WI38 (cell line): ENCODE data around the gene PCDH12.

Source experiments
- H3K4me3 ChIP-seq: 2 replicates; pipeline ENCODE4 v1.5.1; 2011; ENCODE audit warnings: low read depth, mild to moderate bottlenecking, control low read depth, low read length
- TF ChIP-seq, protein P1 (sequence below): IDR thresholded peaks from 2 replicates; pipeline ENCODE4 v1.5.1; 2012; ENCODE audit warnings: low read depth, mild to moderate bottlenecking, control low read depth, low read length

Gene PCDH12

GRCh38 chr5:141958113-141958512, at the start of gene PCDH12:
Gene PCDH12, minus strand, starts transcription at chr5:141958202. Its CDS starts 351 bp downstream, at chr5:141957851.
- no peak within 1 kb of the TSS for H3K4me3 ChIP-seq
- TF ChIP-seq, protein P1, sequence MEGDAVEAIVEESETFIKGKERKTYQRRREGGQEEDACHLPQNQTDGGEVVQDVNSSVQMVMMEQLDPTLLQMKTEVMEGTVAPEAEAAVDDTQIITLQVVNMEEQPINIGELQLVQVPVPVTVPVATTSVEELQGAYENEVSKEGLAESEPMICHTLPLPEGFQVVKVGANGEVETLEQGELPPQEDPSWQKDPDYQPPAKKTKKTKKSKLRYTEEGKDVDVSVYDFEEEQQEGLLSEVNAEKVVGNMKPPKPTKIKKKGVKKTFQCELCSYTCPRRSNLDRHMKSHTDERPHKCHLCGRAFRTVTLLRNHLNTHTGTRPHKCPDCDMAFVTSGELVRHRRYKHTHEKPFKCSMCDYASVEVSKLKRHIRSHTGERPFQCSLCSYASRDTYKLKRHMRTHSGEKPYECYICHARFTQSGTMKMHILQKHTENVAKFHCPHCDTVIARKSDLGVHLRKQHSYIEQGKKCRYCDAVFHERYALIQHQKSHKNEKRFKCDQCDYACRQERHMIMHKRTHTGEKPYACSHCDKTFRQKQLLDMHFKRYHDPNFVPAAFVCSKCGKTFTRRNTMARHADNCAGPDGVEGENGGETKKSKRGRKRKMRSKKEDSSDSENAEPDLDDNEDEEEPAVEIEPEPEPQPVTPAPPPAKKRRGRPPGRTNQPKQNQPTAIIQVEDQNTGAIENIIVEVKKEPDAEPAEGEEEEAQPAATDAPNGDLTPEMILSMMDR, result no peak

DNA sequence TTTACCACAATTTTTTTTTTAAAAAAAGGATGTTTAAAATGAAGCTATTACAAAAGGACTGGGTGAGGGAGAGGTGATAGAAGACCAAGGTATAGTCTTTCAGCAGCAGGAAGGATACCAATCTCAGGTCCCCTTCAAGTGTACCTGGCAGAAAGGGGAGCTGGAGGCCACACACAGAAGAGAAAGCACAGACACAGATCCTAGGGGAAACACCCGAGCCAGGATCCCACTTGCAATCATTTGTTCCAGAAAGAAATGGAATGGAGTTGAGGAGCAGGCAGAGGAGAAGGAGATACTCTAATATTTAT, 49.2 kb upstream of the PCDH12 start:
- H3K4me3 ChIP-seq, result no peak overlapping the region

DNA sequence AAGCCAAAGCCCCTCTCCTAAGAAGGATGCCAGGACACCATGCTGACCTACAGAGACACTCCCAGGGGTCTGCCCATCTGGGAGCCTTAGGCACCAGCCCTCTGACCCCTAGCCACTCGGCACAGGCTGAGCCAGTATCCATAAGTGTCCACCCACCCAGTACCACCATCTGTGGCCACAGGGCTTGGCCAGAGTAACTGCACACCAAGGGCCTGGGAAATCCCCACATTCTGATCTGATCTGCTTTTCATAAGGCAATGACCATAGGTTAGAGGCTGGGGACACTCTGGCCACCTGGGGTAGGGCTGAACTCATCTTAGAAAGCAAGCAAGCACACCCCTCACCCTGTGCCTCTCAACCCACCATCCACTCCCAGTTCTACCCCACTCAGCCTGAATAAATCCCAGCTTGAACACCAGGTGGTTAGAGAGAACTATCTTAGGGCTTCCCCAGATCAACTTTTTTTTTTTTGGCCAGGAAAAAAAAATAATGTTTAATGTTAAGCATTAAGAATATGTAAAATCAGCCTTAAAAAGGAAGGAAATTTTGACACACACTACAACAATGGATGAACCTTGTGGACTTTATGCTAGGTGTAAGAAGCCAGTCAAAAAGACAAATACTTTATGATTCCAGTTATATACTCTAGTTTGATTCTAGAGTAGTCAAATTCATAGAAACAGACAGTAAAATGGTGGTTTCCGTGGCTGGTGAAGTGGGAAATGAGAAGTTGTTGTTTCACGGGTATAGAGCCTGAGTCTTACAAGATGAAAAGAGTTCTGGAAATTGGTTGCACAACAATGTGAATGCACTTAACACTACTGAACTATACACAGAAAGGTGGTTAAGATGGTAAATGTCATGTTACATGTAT, 48.6 kb upstream of the PCDH12 start:
- TF ChIP-seq, protein P1, result no peak
- H3K4me3 ChIP-seq, result no peak overlapping the region

More for the DNA sequence above, 49.2 kb upstream of the PCDH12 start:
- TF ChIP-seq, protein P1, result no peak

GRCh38 chr5:142003266-142003800, 45.3 kb upstream of the PCDH12 start:
- H3K4me3 ChIP-seq, result no peak overlapping the region
- TF ChIP-seq, protein P1, result no peak

GRCh38 chr5:142000704-142001484, 42.9 kb upstream of the PCDH12 start:
- H3K4me3 ChIP-seq, result no peak overlapping the region
- TF ChIP-seq, protein P1, result no peak

GRCh38 chr5:142000173-142000572, 42.2 kb upstream of the PCDH12 start:
- H3K4me3 ChIP-seq, result no peak overlapping the region
- TF ChIP-seq, protein P1, result no peak

GRCh38 chr5:141997358-141997960, 39.5 kb upstream of the PCDH12 start:
- TF ChIP-seq, protein P1, result no peak
- H3K4me3 ChIP-seq, result no peak overlapping the region
